ENCODE data around the gene UGT1A10. TPM values are rescaled to one million over a fixed set of nuclear protein-coding genes. Genes with fewer than 3 reads are reported as not detected.

The UGT1A10 gene
- total RNA-seq, 4 donors from 2014 or later = not detected

DNA sequence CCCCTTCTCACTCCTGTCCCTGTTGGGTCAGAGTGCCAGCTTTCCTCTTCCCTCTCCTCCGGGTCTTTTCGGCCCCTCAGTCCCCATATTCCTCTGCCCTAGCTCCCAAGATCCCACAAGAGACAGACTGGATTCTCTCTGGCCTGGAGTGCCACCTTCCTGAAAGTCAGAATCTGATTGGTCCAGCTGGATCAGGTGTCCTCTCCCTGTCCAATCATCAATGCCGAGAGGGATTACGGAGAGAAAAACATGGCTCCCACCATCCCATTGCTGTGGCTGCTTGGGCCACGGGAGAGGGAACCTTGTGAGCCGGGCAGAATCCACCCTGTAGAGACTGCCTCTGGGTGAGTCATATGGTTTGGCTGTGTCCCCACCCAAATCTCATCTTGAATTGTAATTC lies 139.2 kb downstream of the UGT1A10 start:
- no peaks in the 10 kb centered on the region for H3K27me3 ChIP-seq
- no peak for DNase-seq (ENCODE audit: low spot score in 2 of 2)
- peaks cover 0 to 9% (median 0%) of the 10 kb centered on the region in 4 donors for H3K9me3 ChIP-seq
- H3K4me3 ChIP-seq = no peak overlapping the region
- WGBS, 2 donors = 89 to 94% methylated on average over 6 of the region's 6 CpGs
- H3K36me3 ChIP-seq = no peaks in the 10 kb centered on the region
- no peaks in the 10 kb centered on the region for H3K4me1 ChIP-seq
- no peak for TF ChIP-seq EP300 (IDR thresholded peaks at IDR 0.05)
- TF ChIP-seq, protein P1, sequence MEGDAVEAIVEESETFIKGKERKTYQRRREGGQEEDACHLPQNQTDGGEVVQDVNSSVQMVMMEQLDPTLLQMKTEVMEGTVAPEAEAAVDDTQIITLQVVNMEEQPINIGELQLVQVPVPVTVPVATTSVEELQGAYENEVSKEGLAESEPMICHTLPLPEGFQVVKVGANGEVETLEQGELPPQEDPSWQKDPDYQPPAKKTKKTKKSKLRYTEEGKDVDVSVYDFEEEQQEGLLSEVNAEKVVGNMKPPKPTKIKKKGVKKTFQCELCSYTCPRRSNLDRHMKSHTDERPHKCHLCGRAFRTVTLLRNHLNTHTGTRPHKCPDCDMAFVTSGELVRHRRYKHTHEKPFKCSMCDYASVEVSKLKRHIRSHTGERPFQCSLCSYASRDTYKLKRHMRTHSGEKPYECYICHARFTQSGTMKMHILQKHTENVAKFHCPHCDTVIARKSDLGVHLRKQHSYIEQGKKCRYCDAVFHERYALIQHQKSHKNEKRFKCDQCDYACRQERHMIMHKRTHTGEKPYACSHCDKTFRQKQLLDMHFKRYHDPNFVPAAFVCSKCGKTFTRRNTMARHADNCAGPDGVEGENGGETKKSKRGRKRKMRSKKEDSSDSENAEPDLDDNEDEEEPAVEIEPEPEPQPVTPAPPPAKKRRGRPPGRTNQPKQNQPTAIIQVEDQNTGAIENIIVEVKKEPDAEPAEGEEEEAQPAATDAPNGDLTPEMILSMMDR (IDR thresholded peaks at IDR 0.05) = no peak
- no peak for TF ChIP-seq POLR2A (IDR thresholded peaks at IDR 0.05)
- no peak overlapping the region for H3K27ac ChIP-seq

DNA sequence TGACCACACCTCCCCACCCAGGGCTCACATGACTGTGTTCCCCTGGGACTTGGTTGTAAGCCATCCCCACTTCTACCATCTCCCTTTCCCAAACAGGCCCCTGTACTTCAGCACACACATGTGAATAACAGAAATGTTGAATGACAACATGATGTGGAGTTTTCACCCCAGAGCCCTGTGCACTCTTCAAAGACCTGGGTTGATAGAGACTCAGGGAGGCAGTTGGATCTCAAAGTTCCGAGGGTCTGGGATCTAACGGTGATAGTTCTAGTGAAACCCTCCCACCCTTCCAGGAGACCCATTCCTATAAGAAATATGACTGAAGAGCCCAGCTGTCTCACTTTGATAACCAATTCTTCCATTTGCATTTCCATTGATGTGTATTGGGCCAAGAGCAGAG lies 141.8 kb downstream of the UGT1A10 start, which contains the start of gene MROH2A:
MROH2A (plus strand) TSS at position 301 of the 400 bp plus-strand sequence. CDS start 1,029 bp downstream, outside the sequence.
- no peaks in the 10 kb centered on the region for H3K36me3 ChIP-seq
- DNase-seq (ENCODE audit: low spot score in 2 of 2) = no peak

DNA sequence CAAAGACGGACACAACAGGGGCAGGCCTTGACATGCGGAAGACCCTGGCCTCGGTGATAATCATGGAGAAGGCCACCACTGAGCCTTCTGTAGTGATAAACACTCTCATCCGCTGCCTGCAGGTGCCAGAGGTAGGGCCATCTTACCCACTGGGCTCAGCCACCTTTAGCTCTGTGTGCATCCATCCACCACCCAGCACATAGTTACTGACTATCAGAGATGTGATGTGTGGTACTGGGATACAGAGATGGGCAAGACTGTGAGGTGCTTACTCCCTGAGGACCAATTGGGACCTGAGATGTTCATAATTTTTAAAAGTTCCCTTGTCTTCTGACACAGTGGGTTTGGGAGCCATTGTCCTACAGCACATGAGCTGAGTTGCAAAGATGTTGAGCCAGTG lies 143.5 kb downstream of the UGT1A10 start:
- H3K9me3 ChIP-seq = peaks cover 0 to 10% (median 0%) of the 10 kb centered on the region in 4 donors
- no peak overlapping the region for H3K27ac ChIP-seq
- no peaks in the 10 kb centered on the region for H3K36me3 ChIP-seq
- no peaks in the 10 kb centered on the region for H3K27me3 ChIP-seq
- no peak overlapping the region for H3K4me3 ChIP-seq
- WGBS, 2 donors = 93 to 100% methylated on average over 4 of the region's 4 CpGs
- DNase-seq (ENCODE audit: low spot score in 2 of 2) = no peak
- TF ChIP-seq POLR2A (IDR thresholded peaks at IDR 0.05) (no peak), EP300 (IDR thresholded peaks at IDR 0.05) (no peak)
- TF ChIP-seq, protein P1 (IDR thresholded peaks at IDR 0.05) = no peak
- no peaks in the 10 kb centered on the region for H3K4me1 ChIP-seq

More for the DNA sequence above, 141.8 kb downstream of the UGT1A10 start, which contains the start of gene MROH2A:
- Histone ChIP-seq H3K4me1 (no peaks in the 10 kb centered on the region), H3K27me3 (no peaks in the 10 kb centered on the region), H3K9me3 (peaks cover 0 to 9% (median 0%) of the 10 kb centered on the region in 4 donors), H3K4me3 (no peak within 1 kb of the TSS), H3K27ac (no peak within 1 kb of the TSS)
- TF ChIP-seq POLR2A (IDR thresholded peaks at IDR 0.05) (no peak), EP300 (IDR thresholded peaks at IDR 0.05) (no peak)
- TF ChIP-seq, protein P1 (IDR thresholded peaks at IDR 0.05) = no peak
- WGBS, 2 donors = 80 to 86% methylated on average over 2 of the region's 2 CpGs

DNA sequence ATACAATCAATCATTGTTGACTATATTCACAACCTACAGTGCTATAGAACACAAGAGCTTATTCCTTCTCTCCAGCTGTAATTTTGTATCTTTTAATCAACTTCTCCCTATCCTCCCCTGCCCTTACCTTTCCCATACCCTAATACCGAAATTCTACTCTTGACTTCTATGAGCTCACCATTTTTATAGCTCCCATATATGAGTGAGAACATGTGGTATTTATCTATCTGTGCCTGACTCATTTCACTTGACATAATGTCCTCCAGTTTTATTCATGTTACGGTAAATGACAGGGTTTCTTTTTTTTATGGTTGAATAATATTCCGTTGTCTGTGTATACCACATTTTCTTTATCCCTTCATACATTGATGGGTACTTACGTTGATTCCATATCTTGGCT lies 144.5 kb downstream of the UGT1A10 start:
- Histone ChIP-seq H3K9me3 (peaks cover 0 to 6% (median 0%) of the 10 kb centered on the region in 4 donors), H3K4me1 (no peaks in the 10 kb centered on the region), H3K27ac (no peak overlapping the region), H3K36me3 (no peaks in the 10 kb centered on the region), H3K4me3 (no peak overlapping the region), H3K27me3 (no peaks in the 10 kb centered on the region)
- TF ChIP-seq, protein P1 (IDR thresholded peaks at IDR 0.05) = no peak
- TF ChIP-seq POLR2A (IDR thresholded peaks at IDR 0.05) (no peak), EP300 (IDR thresholded peaks at IDR 0.05) (no peak)
- no peak for DNase-seq (ENCODE audit: low spot score in 2 of 2)
- 88 to 91% methylated on average over 4 of the region's 4 CpGs for WGBS, 2 donors

DNA sequence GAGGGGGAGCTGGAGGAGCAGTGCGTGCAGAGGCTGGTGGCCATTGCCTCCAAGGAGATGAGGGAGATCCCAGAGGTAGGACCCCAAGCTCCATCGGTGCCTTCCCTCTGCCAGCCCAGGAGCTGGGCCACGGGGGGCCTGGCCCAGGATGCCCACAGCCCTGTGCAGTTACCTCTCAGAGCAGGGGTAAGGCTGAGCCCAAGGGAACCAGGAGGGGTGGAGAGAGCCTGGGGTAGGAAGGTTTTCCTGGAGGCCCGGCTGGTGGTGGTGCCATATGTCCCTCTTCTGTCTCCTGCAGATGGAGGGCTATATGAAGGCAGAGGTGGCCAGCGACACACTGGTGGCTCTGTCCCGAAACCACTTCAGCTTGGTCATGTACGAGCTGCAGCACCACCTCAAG lies 153.3 kb downstream of the UGT1A10 start:
- Histone ChIP-seq H3K27me3 (no peaks in the 10 kb centered on the region), H3K4me3 (no peak overlapping the region), H3K9me3 (peaks cover 0 to 7% (median 0%) of the 10 kb centered on the region in 4 donors), H3K36me3 (no peaks in the 10 kb centered on the region), H3K4me1 (no peaks in the 10 kb centered on the region), H3K27ac (no peak overlapping the region)
- no peak for DNase-seq (ENCODE audit: low spot score in 2 of 2)
- TF ChIP-seq, protein P1 (IDR thresholded peaks at IDR 0.05) = no peak
- TF ChIP-seq POLR2A (IDR thresholded peaks at IDR 0.05) (no peak), EP300 (IDR thresholded peaks at IDR 0.05) (no peak)
- 85 to 94% methylated on average over 7 of the region's 7 CpGs for WGBS, 2 donors

Data from tibial nerve (tissue), 4 donors.